ENCODE measurements around the gene OPCML.

GRCh38 chr11:133576351-133576750, 44.0 kb upstream of the OPCML start:
- peak; percentile 37 for TF ChIP-seq CTCF (IDR thresholded peaks at IDR 0.05; ENCODE audit: low read depth, low read length, poor library complexity, severe bottlenecking)
- TF ChIP-seq EZH2phosphoT487 (IDR thresholded peaks at IDR 0.05; ENCODE audit: borderline replicate concordance, low read length): no peak

Measured in DOHH2 (cell line).